SHP77 treated with DMSO at 0.1 percent for 48 hours (cell line): ENCODE measurements around the gene GLB1L2.

ENCODE experiments used
- DNase-seq: peaks from one replicate; lab custom pipeline; 2025; lab: John Stamatoyannopoulos, UW

The GLB1L2 gene

GRCh38 chr11:134369656-134370525 lies 38.1 kb downstream of the GLB1L2 start:
- no peak for DNase-seq

GRCh38 chr11:134370526-134371435 lies 39.0 kb downstream of the GLB1L2 start:
- DNase-seq: no peak

- DNase-seq: no peak
Measured at GRCh38 chr11:134371436-134372185, 39.8 kb downstream of the GLB1L2 start.

GRCh38 chr11:134372536-134372935 lies 40.7 kb downstream of the GLB1L2 start:
- DNase-seq: no peak

- DNase-seq: peak; percentile 66
Measured at GRCh38 chr11:134372961-134373360, 41.2 kb downstream of the GLB1L2 start.

- no peak for DNase-seq
Measured at GRCh38 chr11:134373591-134374052, 41.8 kb downstream of the GLB1L2 start.

- no peak for DNase-seq
Measured at GRCh38 chr11:134374171-134374570, 42.4 kb downstream of the GLB1L2 start.

- DNase-seq: no peak
Measured at GRCh38 chr11:134374891-134375550, 43.2 kb downstream of the GLB1L2 start.

- no peak for DNase-seq
Measured at GRCh38 chr11:134376150-134376921, 44.5 kb downstream of the GLB1L2 start.

- no peak for DNase-seq
Measured at GRCh38 chr11:134377876-134378275, 46.1 kb downstream of the GLB1L2 start.

- DNase-seq: no peak
Measured at GRCh38 chr11:134379241-134379640, 47.5 kb downstream of the GLB1L2 start.

GRCh38 chr11:134380229-134380628 lies 48.4 kb downstream of the GLB1L2 start:
- DNase-seq: no peak

- DNase-seq: no peak
Measured at GRCh38 chr11:134380785-134381184, 49.0 kb downstream of the GLB1L2 start.

- DNase-seq: no peak
Measured at GRCh38 chr11:134382257-134382656, 50.5 kb downstream of the GLB1L2 start.

- no peak for DNase-seq
Measured at GRCh38 chr11:134382830-134383229, 51.0 kb downstream of the GLB1L2 start.

GRCh38 chr11:134383576-134384221 lies 51.9 kb downstream of the GLB1L2 start:
- no peak for DNase-seq

GRCh38 chr11:134384406-134384805 lies 52.6 kb downstream of the GLB1L2 start:
- DNase-seq: no peak

- no peak for DNase-seq
Measured at GRCh38 chr11:134385171-134385570, 53.4 kb downstream of the GLB1L2 start.

- DNase-seq: peak; percentile 68
Measured at GRCh38 chr11:134385774-134386565, 54.2 kb downstream of the GLB1L2 start.
